Liver (tissue), 3 donors: ENCODE data around the gene MAGED4.
"Not testable (repeated sequence)": the region's sequence is repeated elsewhere in the genome, so short reads cannot be mapped to it uniquely, and the experiment has no call there.

Source experiments
- ATF3 ChIP-seq: IDR thresholded peaks from 2 replicates; pipeline ENCODE4 v1.6.1; 2016; ENCODE audit warnings: antibody characterized with exemption
- CTCF ChIP-seq: fragments of 150-350 bp; IDR thresholded peaks from 2 replicates; pipeline ENCODE4 v1.5.1; 2017; ENCODE audit warnings: improper control_type of control experiment, low read depth, low read length; ENCODE audit not compliant: missing input control
- EGR1 ChIP-seq, 2 donors: IDR thresholded peaks; 2 replicates each; pipeline ENCODE4 v1.6.1; 2016 to 2018; ENCODE audit warnings: antibody characterized with exemption in 2 of 2, low read depth in 2 of 2
- FOXA1 ChIP-seq: IDR thresholded peaks from 2 replicates; pipeline ENCODE4 v1.6.1; 2016; ENCODE audit warnings: antibody characterized with exemption
- GABPA ChIP-seq, 2 donors: IDR thresholded peaks in 1 of 2; conservative IDR thresholded peaks in 1 of 2; 2 replicates each; pipeline ENCODE4 v1.6.1; 2016; ENCODE audit warnings: antibody characterized with exemption in 2 of 2, mild to moderate bottlenecking in 1 of 2, moderate library complexity in 1 of 2
- HNF4G ChIP-seq: IDR thresholded peaks from 2 replicates; pipeline ENCODE4 v1.6.1; 2016; ENCODE audit warnings: antibody characterized with exemption
- JUND ChIP-seq, 2 donors: IDR thresholded peaks; 2 replicates each; pipeline ENCODE4 v1.6.1; 2016; ENCODE audit warnings: antibody characterized with exemption in 2 of 2
- MAX ChIP-seq: IDR thresholded peaks from 2 replicates; pipeline ENCODE4 v1.6.1; 2016; ENCODE audit warnings: antibody characterized with exemption
- RAD21 ChIP-seq, 2 donors: IDR thresholded peaks; 2 replicates each; pipeline ENCODE4 v1.6.1; 2016; ENCODE audit warnings: antibody characterized with exemption in 2 of 2, mild to moderate bottlenecking in 2 of 2
- REST ChIP-seq: IDR thresholded peaks from 2 replicates; pipeline ENCODE4 v1.6.1; 2016; ENCODE audit warnings: antibody characterized with exemption, mild to moderate bottlenecking
- YY1 ChIP-seq: IDR thresholded peaks from 2 replicates; pipeline ENCODE4 v1.6.1; 2016; ENCODE audit warnings: antibody characterized with exemption, mild to moderate bottlenecking
- ZBTB33 ChIP-seq: IDR thresholded peaks from 2 replicates; pipeline ENCODE4 v1.6.1; 2016; ENCODE audit warnings: antibody characterized with exemption
- donor health status: healthy.
- donor health status: healthy.

GRCh38 chrX:52184440-52185077 is at the start of gene MAGED4:
- not testable (repeated sequence) for TF ChIP-seq CTCF; FOXA1; REST; RAD21 (IDR thresholded peaks at IDR 0.05); MAX; JUND (IDR thresholded peaks at IDR 0.05); YY1; EGR1 (IDR thresholded peaks at IDR 0.05; ENCODE audit: low read depth in 2 of 2); ATF3; GABPA (IDR thresholded peaks at IDR 0.05 in 1 of 2, conservative IDR thresholded peaks at IDR 0.05 in 1 of 2); ZBTB33; HNF4G
